ENCODE data around the gene MPHOSPH10. TPM values are rescaled to one million over a fixed set of nuclear protein-coding genes. Genes with fewer than 3 reads are reported as not detected.

Gene MPHOSPH10
- total and polyA plus RNA-seq, 8 donors: 16.2 to 30.6 (median 23.0) TPM

DNA sequence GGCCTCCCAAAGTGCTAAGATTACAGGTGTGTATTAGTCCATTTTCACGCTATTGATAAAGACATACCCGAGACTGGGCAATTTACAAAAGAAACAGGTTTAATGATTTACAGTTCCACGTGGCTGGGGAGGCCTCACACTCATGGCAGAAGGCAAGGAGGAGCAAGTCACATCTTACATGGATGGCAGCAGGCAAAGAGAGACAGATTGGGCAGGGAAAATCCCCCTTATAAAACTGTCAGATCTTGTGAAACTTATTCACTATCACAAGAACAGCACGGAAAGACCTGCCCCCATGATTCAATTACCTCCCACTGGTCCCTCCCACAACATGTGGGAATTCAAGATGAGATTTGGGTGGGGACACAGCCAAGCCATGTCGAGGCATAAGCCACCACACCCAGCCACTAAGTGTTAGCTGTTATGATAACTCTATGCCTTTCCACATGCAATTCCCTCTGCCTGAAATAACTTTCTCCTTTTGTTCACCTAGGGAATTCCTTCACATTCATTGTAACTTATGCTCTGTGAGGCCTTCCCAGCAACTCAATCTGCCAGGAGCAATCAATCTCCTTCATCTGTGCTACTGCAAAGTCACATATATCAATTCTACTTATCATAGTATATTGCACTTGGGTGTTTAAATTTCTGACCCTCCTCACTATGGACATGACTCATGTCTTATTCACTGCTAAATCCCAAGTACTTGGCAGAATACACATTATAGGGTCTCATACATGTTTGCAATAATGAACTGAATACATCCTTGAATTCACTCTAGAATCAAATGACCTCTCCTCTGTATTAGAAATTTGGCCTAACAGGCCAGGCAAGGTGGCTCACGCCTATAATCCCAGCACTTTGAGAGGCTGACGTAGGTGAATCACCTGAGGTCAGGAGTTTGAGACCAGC, 7.8 kb upstream of the MPHOSPH10 start:
- no peaks in the 10 kb centered on the region for H3K27me3 ChIP-seq
- H3K9me3 ChIP-seq: no peaks in the 10 kb centered on the region
- intact Hi-C loops (cut with DNase I; ENCODE audit: low total_unique reads): no loop called here
- TF ChIP-seq EP300 (IDR thresholded peaks at IDR 0.05) (no peak), POLR2A (IDR thresholded peaks at IDR 0.05) (no peak), POLR2AphosphoS5 (IDR thresholded peaks at IDR 0.05) (no peak)
- TF ChIP-seq, protein P1, sequence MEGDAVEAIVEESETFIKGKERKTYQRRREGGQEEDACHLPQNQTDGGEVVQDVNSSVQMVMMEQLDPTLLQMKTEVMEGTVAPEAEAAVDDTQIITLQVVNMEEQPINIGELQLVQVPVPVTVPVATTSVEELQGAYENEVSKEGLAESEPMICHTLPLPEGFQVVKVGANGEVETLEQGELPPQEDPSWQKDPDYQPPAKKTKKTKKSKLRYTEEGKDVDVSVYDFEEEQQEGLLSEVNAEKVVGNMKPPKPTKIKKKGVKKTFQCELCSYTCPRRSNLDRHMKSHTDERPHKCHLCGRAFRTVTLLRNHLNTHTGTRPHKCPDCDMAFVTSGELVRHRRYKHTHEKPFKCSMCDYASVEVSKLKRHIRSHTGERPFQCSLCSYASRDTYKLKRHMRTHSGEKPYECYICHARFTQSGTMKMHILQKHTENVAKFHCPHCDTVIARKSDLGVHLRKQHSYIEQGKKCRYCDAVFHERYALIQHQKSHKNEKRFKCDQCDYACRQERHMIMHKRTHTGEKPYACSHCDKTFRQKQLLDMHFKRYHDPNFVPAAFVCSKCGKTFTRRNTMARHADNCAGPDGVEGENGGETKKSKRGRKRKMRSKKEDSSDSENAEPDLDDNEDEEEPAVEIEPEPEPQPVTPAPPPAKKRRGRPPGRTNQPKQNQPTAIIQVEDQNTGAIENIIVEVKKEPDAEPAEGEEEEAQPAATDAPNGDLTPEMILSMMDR (IDR thresholded peaks at IDR 0.05): no peak
- H3K36me3 ChIP-seq: peaks cover 0 to 65% (median 58%) of the 10 kb centered on the region in 4 donors
- no peak for DNase-seq
- no peak overlapping the region for H3K4me3 ChIP-seq
- H3K27ac ChIP-seq: no peak overlapping the region
- WGBS, 5 donors: 76 to 84% (median 80%) methylated on average over 7 of the region's 7 CpGs
- H3K4me1 ChIP-seq: peaks cover 0 to 18% (median 9%) of the 10 kb centered on the region in 4 donors

DNA sequence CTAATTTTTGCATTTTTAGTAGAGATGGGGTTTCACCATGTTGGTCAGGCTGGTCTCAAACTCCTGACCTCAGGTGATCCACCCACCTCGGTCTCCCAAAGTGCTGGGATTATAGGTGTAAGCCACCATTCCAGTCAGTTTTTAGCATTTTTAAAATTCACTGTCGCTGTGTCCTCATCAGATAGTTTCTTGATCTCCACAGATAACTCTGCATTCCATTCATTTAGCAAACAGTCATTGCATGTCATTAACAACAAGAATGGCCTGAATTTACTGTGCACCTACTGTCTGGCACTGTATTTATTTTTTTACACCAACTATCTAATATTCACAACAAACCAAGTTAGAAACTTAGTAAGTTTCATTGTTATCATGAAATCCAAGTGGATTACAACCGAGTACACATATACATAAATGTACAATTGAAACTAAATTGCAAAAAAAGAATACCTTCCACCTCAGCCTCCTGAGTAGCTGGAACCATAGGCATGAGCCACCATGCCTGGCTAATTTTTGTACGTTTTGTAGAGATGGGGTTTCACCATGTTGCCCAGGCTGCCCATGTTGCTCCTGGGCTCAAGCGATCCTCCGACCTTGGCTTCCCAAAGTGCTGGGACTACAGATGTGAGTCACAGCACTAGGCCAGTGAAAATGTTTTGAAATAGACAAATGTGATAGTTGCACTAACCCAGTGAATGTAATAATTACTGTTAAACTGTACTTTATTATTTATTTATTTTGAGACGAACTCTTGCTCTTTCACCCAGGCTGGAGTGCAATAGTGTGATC, 4.7 kb upstream of the MPHOSPH10 start:
- 91 to 96% (median 93%) methylated on average over 7 of the region's 7 CpGs for WGBS, 5 donors
- peaks cover 0 to 35% (median 29%) of the 10 kb centered on the region in 4 donors for H3K36me3 ChIP-seq
- DNase-seq: no peak
- no peak overlapping the region for H3K27ac ChIP-seq
- H3K4me3 ChIP-seq: no peak overlapping the region
- intact Hi-C loops (cut with DNase I; ENCODE audit: low total_unique reads): no loop called here
- H3K9me3 ChIP-seq: no peaks in the 10 kb centered on the region
- no peak for TF ChIP-seq POLR2A (IDR thresholded peaks at IDR 0.05)
- no peaks in the 10 kb centered on the region for H3K27me3 ChIP-seq
- peaks cover 9 to 36% (median 22%) of the 10 kb centered on the region in 4 donors for H3K4me1 ChIP-seq

DNA sequence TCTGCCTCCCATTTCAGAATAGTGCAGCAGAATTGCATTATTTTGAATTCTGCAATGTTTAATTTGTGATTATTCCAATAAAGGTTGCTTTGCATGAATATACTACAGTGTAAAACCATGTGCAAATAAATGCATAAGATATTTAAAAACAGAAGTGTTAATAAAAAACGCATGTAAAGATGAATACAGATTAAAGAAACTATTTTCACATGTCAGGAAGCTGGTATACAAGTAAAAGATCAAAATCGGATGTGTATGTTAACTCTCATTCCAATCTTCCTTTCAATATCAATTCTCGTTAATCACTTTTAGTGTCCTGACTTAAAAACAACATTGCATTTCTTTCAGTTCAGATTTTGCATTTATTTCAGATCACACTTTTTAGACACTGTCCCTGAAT, 3.5 kb upstream of the MPHOSPH10 start:
- H3K36me3 ChIP-seq: peaks cover 0 to 22% (median 21%) of the 10 kb centered on the region in 4 donors
- no peak overlapping the region for H3K4me3 ChIP-seq
- intact Hi-C loops (cut with DNase I; ENCODE audit: low total_unique reads): no loop called here
- TF ChIP-seq POLR2AphosphoS5 (IDR thresholded peaks at IDR 0.05) (no peak), POLR2A (IDR thresholded peaks at IDR 0.05) (no peak), EP300 (IDR thresholded peaks at IDR 0.05) (no peak)
- TF ChIP-seq, protein P1 (IDR thresholded peaks at IDR 0.05): no peak
- 54 to 69% (median 60%) methylated on average over 3 of the region's 3 CpGs for WGBS, 5 donors
- no peak overlapping the region for H3K27ac ChIP-seq
- peaks cover 15 to 47% (median 32%) of the 10 kb centered on the region in 4 donors for H3K4me1 ChIP-seq
- no peaks in the 10 kb centered on the region for H3K9me3 ChIP-seq
- H3K27me3 ChIP-seq: no peaks in the 10 kb centered on the region
- DNase-seq: no peak

DNA sequence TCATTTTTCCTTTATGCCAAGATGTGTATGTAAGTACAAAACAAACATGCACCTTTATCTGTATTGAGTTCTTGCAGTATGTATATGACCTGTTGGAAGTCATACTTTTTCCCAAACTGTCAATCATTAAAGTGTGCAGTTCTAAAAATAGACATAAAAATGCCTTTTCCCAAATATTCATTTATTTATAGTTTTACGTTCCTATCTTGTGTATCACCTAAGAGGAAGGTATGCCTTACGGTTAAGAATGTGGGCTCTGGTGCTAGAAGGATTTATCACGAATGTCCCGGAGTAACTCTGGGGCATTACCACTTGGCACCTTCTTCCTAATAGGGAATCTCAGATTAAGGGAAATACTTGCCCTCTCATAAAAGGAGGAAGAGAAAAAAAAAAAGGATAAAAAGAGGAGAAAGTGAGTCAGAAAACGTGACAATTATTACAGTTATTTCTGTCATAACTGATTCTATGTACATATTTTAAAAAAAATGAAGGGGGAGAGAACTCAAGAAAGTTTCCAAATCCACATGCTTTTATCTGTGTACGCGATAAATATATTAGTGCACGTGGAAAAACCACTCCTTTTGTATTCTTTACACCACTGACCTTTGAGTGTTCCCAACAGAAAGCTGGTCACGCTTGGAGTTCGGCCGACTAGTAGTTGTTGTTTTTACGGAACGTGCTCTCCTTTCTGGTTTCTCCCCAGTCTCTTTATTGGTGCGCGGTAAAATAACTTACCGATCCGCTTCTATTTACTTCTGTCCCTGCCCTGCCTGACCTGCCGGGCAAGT, 1.1 kb upstream of the MPHOSPH10 start:
- Histone ChIP-seq H3K4me1 (peaks cover 22 to 57% (median 40%) of the 10 kb centered on the region in 4 donors), H3K4me3 (peak overlapping the region; percentile 73 to 83 (median 81)), H3K27me3 (no peaks in the 10 kb centered on the region), H3K9me3 (no peaks in the 10 kb centered on the region), H3K27ac (peak overlapping the region; percentile 81 to 96 (median 94)), H3K36me3 (peaks cover 4 to 16% (median 14%) of the 10 kb centered on the region in 4 donors)
- TF ChIP-seq POLR2AphosphoS5 (IDR thresholded peaks at IDR 0.05) (no peak), EP300 (IDR thresholded peaks at IDR 0.05) (no peak), POLR2A (IDR thresholded peaks at IDR 0.05) (no peak)
- TF ChIP-seq, protein P1 (IDR thresholded peaks at IDR 0.05): no peak
- intact Hi-C loops (cut with DNase I; ENCODE audit: low total_unique reads): no loop called here
- WGBS, 5 donors: 1 to 2% (median 1%) methylated on average over 18 of the region's 18 CpGs
- peak; percentile 16 to 73 for DNase-seq
